Adipocyte (in vitro differentiated cells): ENCODE data around the gene SPATA21.
"Not testable (repeated sequence)": the region's sequence is repeated elsewhere in the genome, so short reads cannot be mapped to it uniquely, and the experiment has no call there.

ENCODE experiments used
- DNase-seq: peaks from one replicate; pipeline ENCODE4 v3.0.0-alpha.2; 2015; ENCODE audit warnings: low read depth
- H3K27me3 ChIP-seq: replicated peaks from 2 replicates; pipeline ENCODE4 v1.7.0; 2013; ENCODE audit warnings: mild to moderate bottlenecking, low read length, moderate library complexity; ENCODE audit not compliant: control insufficient read depth, insufficient read depth
- H3K36me3 ChIP-seq: 2 replicates; pipeline ENCODE4 v1.7.0; 2013; ENCODE audit warnings: low read length, mild to moderate bottlenecking, moderate library complexity; ENCODE audit not compliant: control insufficient read depth, insufficient read depth, severe bottlenecking
- H3K4me1 ChIP-seq: 2 replicates; pipeline ENCODE4 v1.7.0; 2013; ENCODE audit warnings: mild to moderate bottlenecking, low read length, moderate library complexity; ENCODE audit not compliant: control insufficient read depth, insufficient read depth
- H3K4me3 ChIP-seq: 2 replicates; pipeline ENCODE4 v1.7.0; 2013; ENCODE audit warnings: mild to moderate bottlenecking, low read length, moderate library complexity
- H3K9ac ChIP-seq: 2 replicates; pipeline ENCODE4 v1.7.0; 2013; ENCODE audit warnings: mild to moderate bottlenecking, low read length, moderate library complexity
- H3K9me3 ChIP-seq: 2 replicates; pipeline ENCODE4 v1.7.0; 2013; ENCODE audit warnings: mild to moderate bottlenecking, low read length, moderate library complexity; ENCODE audit not compliant: control insufficient read depth

Gene SPATA21

DNA sequence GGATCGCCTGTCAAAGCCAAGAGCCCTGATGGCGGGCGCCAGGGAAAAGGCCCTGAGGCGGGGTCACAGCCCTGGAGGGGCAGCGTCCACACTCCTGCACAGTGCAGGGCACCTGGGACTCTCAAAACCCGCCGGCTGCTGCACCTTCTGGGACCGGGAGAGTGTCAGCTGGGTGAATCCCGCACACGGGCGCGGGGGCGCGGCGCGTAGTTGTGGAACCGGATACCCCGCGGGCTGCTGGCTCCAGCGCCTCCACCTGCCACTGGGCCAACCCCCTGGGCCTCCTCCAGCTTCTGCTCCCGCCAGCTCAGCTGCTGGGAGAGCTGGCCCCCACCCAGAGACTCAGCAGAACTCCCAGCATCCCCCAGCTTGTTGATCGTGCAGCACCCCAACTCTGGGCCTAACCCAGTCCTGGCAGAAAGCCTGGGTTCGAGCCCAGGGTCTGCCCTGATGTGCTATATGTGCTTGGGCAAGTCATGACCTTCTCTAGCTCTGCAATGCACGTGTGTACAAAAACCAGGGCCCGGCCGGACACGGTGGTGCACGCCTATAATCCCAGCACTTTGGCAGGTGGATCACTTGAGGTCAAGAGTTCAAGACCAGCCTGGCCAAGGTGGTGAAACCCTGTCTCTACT, 37.1 kb upstream of the SPATA21 start:
- H3K27me3 ChIP-seq, result no peaks in the 10 kb centered on the region
- no peaks in the 10 kb centered on the region for H3K9me3 ChIP-seq
- no peak overlapping the region for H3K4me3 ChIP-seq
- H3K36me3 ChIP-seq, result peaks cover 31% of the 10 kb centered on the region
- peaks cover under 1% of the 10 kb centered on the region for H3K4me1 ChIP-seq
- DNase-seq, result no peak
- no peak overlapping the region for H3K9ac ChIP-seq

DNA sequence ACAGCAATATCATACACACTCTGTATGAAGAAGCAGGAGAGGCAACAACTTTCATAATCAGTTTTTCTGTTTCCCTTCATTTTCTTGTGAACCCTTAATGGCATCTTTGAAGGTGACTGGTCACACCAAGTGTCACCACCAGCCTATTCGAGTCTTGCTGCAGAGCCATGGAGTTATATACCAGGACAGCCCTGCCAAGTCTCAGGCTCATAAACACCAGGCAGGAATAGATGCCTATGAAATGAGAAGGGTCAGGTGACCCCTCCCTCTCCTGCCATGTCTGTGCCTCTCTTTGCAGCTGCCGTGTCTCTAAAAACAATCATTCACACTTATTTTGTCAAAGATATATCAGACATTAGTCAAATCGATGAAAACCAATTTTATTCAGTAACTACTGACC, 31.3 kb upstream of the SPATA21 start:
- Histone ChIP-seq H3K9me3 (no peaks in the 10 kb centered on the region), H3K36me3 (peaks cover 17% of the 10 kb centered on the region), H3K4me3 (no peak overlapping the region), H3K27me3 (no peaks in the 10 kb centered on the region), H3K4me1 (peaks cover 2% of the 10 kb centered on the region), H3K9ac (no peak overlapping the region)
- no peak for DNase-seq

DNA sequence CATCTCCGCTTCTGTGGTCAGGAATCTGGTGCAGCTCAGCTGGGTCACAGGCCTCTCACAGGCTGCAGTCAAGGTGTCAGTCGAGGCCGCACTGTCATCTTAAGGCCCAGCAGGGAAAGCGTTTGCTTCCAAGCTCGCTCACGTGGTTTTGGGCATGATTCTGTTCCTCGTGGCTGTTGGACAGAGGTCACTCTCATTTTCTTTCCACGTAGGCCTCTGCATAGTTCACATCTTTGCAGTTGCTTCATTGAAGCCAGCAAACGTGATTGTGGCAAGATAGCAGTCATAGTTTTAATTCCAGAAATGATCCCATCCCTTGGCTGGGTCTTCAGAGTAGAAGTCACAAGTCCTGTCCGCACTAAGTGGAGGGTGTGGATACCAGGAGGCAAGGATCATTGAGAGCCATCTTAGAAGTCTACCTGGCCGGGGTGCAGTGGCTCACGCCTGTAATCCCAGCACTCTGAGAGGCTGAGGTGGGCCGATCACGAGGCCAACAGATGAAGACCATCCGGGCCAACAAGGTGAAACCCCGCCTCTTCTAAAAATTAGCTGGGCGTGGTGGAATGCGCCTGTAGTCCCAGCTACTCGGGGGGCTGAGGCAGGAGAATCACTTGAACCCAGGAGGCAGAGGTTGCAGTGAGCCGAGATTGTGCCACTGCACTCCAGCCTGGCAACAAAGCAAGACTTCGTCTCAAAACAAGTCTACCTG, 27.8 kb upstream of the SPATA21 start:
- no peak overlapping the region for H3K9ac ChIP-seq
- no peaks in the 10 kb centered on the region for H3K27me3 ChIP-seq
- no peaks in the 10 kb centered on the region for H3K9me3 ChIP-seq
- H3K36me3 ChIP-seq, result peaks cover 29% of the 10 kb centered on the region
- H3K4me3 ChIP-seq, result no peak overlapping the region
- peak; percentile 9 for DNase-seq
- peaks cover 2% of the 10 kb centered on the region for H3K4me1 ChIP-seq

DNA sequence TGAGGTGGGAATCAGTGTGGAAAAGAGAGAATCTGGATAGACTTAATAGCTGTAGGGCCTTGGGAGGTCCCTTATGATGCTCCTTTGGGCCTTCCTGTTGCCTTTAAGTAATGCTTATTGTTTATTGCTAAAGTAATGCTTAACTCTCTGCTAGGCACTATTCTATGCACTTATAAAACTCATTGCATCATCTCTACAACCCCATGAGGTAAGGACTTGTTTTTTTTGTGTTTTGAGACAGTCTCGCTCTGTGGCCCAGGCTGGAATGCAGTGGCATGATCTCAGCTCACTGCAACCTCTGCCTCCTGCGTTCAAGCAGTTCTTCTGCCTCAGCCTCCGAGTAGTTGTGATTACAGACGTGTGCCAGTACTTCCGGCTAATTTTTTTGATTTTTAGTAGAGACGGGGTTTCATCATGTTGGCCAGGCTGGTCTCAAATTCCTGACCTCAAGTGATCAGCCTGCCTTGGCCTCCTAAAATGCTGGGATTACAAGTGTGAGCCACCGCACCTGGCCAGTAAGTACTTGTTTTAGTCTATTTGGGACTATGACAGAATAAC, 25.6 kb upstream of the SPATA21 start:
- peaks cover 51% of the 10 kb centered on the region for H3K36me3 ChIP-seq
- no peak overlapping the region for H3K4me3 ChIP-seq
- no peaks in the 10 kb centered on the region for H3K27me3 ChIP-seq
- no peaks in the 10 kb centered on the region for H3K9me3 ChIP-seq
- DNase-seq, result no peak
- no peak overlapping the region for H3K9ac ChIP-seq
- H3K4me1 ChIP-seq, result no peaks in the 10 kb centered on the region

- H3K4me1 ChIP-seq, result no peaks in the 10 kb centered on the region
- no peaks in the 10 kb centered on the region for H3K9me3 ChIP-seq
- peaks cover 63% of the 10 kb centered on the region for H3K36me3 ChIP-seq
- no peak overlapping the region for H3K9ac ChIP-seq
- no peak overlapping the region for H3K4me3 ChIP-seq
- no peaks in the 10 kb centered on the region for H3K27me3 ChIP-seq
- no peak for DNase-seq
These were observed 24.5 kb upstream of the SPATA21 start for GRCh38 chr1:16461681-16462080.

DNA sequence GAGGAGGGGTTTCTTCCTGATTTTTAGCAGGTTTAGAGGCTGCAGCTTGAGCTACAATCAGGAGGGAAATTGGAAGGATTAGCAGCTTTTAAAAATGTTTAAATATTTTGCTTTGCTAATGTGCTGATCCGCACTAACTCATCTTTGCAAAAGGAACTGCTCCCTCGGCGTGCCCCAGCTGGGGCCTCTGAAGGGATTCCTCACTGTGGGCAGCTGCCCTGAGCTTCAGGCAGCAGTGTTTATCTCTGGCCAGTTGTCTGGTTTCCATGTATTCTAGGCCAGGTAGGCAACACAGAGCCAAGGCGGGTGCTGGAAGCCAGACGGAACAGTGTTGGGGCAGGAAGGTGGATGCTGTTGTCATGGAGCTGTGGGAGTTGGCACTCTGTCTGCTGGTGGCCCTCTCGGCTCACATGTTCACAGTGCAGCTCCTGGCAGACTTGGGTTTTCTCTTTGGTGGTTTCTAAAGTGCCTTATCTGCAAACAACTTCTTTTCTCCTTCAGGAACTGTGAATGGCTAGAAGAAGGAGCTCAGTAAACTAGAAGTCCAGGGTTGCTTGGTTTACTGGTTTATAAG, 22.2 kb upstream of the SPATA21 start:
- Histone ChIP-seq H3K4me1 (no peaks in the 10 kb centered on the region), H3K36me3 (peaks cover 79% of the 10 kb centered on the region), H3K9me3 (no peaks in the 10 kb centered on the region), H3K27me3 (no peaks in the 10 kb centered on the region), H3K9ac (no peak overlapping the region), H3K4me3 (no peak overlapping the region)
- no peak for DNase-seq

DNA sequence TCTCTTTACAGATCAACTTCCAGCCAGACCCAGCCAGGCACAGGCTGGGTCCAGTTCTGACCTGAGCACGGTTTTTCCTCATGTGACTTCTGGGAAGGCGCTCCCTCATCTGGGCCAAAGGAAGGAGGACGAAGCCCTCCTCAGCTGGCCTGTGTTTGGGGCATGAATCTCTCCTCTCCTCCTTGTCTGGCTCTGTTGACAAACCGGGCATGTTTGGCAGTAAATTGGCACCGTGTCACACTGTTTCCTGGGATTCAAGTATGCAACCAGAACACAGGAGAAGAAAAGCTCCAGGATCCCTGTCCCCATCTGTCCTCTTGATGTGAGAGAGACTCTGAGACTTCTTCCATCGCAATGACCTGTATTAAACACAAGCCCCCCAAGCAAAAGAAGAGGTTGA, 21.6 kb upstream of the SPATA21 start:
- H3K27me3 ChIP-seq, result no peaks in the 10 kb centered on the region
- peaks cover 80% of the 10 kb centered on the region for H3K36me3 ChIP-seq
- no peak overlapping the region for H3K4me3 ChIP-seq
- H3K9ac ChIP-seq, result no peak overlapping the region
- H3K9me3 ChIP-seq, result no peaks in the 10 kb centered on the region
- H3K4me1 ChIP-seq, result no peaks in the 10 kb centered on the region
- no peak for DNase-seq

GRCh38 chr1:16456151-16456550, 18.9 kb upstream of the SPATA21 start:
- not testable (repeated sequence) for H3K27me3 ChIP-seq, H3K4me1 ChIP-seq, H3K9ac ChIP-seq, H3K9me3 ChIP-seq, H3K4me3 ChIP-seq, DNase-seq
- H3K36me3 ChIP-seq, result peaks cover 88% of the 10 kb centered on the region

DNA sequence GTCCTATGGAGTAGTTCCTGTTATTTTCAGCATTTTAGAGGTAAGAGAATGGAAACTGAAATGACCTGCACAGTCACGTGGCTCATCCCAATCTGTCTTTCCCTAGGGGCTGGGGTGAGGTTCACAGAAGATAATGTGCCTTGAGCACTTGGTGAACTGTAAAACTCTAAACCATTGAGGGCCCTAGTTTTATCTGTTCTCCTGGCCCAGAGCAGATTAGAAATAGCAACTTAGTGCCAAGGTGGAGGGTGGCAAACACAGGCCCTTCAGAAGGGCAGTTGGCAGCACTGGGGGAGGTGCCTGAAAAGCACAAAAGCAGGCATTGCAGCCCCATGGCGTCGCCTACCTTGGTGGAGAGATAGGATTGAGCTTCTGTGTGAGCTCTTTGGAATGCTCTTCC, 17.7 kb upstream of the SPATA21 start:
- H3K27me3 ChIP-seq, H3K9ac ChIP-seq, H3K4me3 ChIP-seq, H3K9me3 ChIP-seq, DNase-seq, H3K4me1 ChIP-seq: not testable (repeated sequence)
- peaks cover 92% of the 10 kb centered on the region for H3K36me3 ChIP-seq

- DNase-seq, result no peak
- Histone ChIP-seq H3K9ac (no peak overlapping the region), H3K9me3 (no peaks in the 10 kb centered on the region), H3K4me1 (no peaks in the 10 kb centered on the region), H3K4me3 (no peak overlapping the region), H3K27me3 (no peaks in the 10 kb centered on the region), H3K36me3 (peaks cover 93% of the 10 kb centered on the region)
These were observed 14.8 kb upstream of the SPATA21 start for GRCh38 chr1:16451841-16452528.

GRCh38 chr1:16450863-16451481, 13.7 kb upstream of the SPATA21 start:
- Histone ChIP-seq H3K4me3 (no peak overlapping the region), H3K4me1 (no peaks in the 10 kb centered on the region), H3K9me3 (no peaks in the 10 kb centered on the region), H3K36me3 (peaks cover 90% of the 10 kb centered on the region), H3K27me3 (no peaks in the 10 kb centered on the region), H3K9ac (no peak overlapping the region)
- no peak for DNase-seq
